SIG-M5 treated with dmso at 0.1 percent for 504 hours (cell line): ENCODE results near the gene ALCAM.

Experiments used
- DNase-seq: peaks from one replicate; lab custom pipeline; 2025; ENCODE audit not compliant: unreplicated experiment; lab: John Stamatoyannopoulos, UW

The ALCAM gene

GRCh38 chr3:105355408-105356061 lies 11.2 kb upstream of the ALCAM start:
- DNase-seq: no peak

DNA sequence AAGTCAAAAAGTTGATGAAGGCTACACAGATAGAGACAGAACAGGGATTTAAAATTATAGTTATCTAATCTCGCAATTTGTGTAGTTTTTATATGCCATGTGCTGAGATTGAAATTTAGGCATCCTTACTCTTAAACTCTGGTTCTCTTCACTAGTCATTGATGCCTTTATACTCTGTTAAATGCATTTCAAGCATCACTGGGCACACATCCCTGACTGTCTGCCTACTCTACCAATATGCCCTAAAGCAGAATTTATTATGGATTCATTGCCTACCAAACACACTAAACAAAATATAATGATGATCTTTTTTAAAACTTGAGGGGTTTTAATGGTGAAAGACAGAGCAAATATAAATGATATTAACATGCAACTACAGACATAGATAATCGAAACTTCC lies 10.3 kb upstream of the ALCAM start:
- no peak for DNase-seq

- DNase-seq: no peak
These were observed 9.7 kb upstream of the ALCAM start for GRCh38 chr3:105356988-105357387.

DNA sequence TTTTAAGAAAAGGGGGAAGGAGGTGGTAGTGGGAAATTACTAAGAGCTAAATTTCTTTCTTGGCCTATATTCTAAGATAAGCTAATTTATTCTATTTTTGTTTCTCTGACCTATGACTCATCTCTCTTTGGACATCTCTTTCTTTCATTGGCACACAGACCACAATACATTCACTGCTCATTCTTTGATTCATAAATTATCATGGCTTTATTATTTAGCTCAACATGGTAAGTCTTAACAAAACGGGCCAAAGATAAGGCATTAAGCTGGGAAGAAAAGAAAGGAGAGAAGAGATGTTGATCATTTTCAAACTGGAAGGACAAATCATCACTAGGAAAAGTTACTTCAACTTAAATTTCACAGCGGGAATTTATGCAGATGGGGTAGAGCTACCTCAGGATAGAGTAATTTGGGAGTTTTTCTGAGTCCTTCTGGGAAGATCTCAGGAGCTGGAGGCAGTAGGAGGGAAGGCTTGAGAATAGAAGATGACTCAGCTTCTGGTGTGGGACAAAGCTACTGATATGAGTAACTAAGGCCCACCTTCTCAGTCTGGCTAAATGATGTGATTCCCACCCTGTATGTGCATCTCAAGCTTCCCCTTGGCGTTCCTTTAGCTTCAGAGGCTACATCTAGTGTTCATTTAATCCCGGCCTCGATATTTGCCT lies 7.5 kb upstream of the ALCAM start:
- DNase-seq: peak; percentile 15

GRCh38 chr3:105360003-105360402 lies 6.7 kb upstream of the ALCAM start:
- no peak for DNase-seq

GRCh38 chr3:105362021-105362665 lies 4.6 kb upstream of the ALCAM start:
- no peak for DNase-seq

GRCh38 chr3:105364128-105364527 lies 2.6 kb upstream of the ALCAM start:
- no peak for DNase-seq

DNA sequence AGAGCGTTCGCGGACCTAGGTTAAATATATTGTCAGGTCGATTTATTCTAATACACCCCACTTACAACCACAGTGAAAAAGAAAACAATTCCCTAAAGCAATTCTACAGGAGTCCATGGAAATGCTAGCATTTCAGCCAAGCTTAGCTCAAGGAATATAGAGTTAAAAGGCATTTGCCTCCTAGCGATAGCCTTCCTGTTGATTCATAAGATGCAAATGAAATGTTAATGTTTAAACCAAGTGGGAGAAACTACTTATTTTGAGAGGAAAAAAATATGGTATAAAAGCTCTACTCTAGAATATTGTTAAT lies 1.7 kb upstream of the ALCAM start:
- no peak for DNase-seq

DNA sequence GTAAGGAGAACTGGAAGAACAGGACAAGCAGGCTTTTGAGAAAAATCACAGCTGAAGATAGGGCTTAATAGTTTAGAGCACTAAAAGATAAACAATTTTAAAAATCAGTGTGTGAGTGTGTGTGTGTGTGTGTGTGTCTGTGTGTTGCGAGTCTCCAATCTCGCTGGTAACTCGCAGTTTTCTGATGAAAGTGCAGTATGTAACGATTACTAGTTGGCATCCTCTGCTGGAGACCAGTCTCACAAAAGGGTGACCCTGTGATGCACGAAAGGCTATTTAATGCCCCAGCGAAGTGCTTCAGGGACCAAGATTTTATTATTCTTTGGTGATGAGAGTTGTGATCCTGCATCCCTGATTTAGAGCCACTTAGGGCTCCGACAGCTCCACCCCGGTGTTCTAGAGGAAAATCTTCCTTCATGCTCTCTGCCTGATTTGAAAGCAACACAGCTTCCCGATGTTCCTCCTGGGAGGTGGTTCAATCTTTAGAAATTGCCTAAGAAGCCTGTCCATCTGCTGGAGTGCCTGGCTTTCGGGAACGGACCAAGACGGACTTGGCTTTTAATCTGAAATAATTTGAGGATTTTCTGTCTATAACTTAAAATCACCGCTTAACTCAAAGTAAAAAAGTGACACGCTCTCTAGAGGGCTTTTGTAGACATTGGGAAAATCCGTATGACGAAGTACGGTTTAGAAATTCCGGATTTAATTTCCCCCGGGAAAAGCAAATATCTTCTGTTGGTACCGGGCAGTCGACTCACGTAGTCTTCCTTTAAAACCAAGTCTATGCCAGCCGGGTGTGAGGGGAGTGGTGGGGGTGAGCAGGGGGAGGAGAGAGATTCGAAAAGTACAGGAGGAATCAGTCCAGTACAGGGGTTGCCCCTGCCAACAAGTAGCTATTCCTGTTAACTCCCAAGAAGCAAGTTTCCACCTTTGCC lies 1.1 kb upstream of the ALCAM start:
- DNase-seq: no peak

GRCh38 chr3:105367063-105367405 lies 325 bp downstream of the ALCAM start:
- peak; percentile 27 for DNase-seq

DNA sequence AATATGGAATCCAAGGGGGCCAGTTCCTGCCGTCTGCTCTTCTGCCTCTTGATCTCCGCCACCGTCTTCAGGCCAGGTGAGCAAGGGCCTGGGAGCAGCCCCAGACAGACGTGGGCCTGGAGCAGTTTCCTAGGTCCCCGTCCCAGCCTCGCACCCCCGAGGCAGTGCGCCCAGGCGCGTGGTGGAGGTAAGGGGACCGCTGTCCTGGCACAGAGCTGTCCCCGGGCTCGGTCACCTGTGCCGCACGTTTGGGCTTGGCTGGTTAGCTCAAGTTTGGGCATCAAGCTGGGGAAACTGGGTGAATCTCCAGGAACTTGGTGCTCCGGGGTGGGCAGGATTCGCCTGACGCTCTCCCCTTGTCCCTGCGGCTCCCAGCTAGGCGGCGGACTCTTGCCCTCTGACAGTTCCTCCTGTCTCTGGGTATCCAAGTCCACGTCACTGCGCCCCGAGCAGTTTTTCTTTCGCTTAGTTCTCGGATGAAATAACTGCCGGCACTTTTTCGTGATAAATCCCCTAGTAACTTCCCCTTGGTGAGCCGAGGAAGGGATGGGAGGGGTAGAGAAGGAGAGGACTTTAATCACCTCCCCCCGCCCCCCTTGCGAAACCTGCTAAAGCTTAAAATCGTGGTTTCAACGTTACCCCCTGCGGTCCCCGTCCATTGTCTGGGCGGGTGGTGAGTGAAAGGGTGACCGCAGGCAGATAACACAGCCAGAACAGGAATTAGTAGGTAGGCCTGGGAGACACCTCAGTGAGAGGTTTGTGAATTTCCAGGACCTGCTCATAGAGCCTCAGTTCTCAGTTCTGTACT lies 901 bp downstream of the ALCAM start:
- DNase-seq: peak; percentile 98

GRCh38 chr3:105368566-105369499 lies 2.1 kb downstream of the ALCAM start:
- DNase-seq: peak; percentile 90

DNA sequence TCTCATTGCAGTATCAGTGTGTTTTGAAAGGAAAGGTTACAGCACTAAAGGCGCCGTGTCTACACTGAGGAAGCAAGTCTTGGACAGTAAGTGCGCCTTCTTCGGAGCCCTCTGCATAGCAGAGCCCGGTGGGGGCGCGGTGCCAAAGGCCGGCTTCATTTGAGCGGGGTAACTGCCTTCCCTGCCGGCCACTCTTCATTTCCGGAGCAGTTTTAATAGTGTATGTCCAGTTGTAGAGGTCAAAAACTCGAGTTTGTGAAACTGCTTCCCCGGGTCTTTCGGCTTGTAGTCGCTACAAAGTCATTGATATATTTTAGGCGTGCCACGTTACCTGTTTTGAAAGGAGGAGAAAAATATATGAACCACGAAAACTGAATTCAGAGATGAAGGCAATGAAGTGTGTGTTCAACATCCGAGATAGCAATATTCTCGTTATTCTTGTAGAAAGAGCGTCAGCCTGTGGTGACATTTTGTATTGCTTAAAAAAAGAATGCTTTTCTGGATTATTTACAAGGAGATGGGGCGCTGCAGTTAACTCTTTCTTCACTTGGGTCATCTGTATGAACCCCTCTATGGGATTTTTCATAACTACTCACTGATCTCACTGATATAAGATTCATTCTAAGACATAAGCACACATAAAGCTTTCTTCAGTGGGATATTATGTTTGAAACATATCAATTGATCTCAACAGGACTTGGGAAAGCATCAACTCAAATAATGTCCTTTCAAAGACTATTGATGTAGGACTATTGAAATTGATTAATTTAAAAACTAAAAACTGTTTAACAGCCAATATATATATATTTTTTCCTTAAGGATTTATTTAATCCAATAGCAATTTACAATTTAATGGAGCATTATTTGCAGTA lies 3.0 kb downstream of the ALCAM start:
- peak; percentile 87 for DNase-seq

DNA sequence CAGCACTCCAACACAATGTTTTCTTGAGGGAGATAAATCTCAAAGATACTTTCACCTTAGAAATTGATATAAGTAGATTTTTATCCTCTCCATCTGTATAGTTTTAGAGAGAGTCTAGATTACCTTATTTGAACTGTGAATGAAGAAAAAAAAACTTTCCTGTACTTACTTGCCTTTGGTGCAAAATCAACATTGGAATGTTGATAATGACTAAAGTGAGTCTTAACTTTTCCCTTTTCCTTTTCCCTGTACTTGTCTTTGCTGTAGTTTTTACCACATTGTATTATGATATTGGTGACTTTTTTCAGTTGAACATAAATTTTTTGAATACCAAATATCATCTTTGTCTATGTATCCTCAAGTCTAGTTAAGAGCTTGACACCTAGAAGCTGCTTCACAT lies 6.7 kb downstream of the ALCAM start:
- no peak for DNase-seq

DNA sequence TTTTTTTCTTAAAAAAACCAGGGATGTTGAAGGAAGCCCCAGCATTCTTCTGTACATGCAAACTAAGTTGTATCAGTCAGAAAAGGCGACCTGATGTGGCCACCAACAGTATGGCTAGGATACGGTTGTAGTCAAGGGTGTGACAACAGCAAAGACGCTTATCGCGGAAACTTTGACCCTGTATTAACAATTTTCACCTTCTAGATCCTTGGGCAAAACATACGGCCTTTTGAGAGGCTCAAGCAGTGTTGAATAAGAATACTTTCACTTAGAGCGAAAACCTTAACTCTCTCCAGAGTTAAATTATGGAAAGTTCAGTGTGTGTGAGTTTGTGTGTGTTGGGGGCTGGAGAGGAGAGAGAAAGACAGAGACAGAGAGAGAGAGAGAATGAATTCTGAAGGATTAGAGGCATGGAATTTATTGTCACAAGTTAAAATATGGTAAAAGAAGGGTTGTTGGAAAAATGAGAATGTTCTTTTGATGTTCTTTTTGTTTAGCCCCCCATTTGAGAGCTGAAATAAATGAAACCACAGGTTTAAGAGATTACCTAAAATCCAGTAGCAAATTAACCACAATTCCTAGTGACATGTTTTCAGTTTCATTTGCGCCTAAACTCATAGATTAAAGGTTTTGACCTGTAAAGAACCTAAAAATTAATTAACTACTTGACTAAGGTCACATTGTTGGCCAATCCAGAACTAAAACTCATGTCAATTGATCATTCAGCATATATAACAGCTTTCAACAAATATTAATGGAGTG lies 9.2 kb downstream of the ALCAM start:
- no peak for DNase-seq

DNA sequence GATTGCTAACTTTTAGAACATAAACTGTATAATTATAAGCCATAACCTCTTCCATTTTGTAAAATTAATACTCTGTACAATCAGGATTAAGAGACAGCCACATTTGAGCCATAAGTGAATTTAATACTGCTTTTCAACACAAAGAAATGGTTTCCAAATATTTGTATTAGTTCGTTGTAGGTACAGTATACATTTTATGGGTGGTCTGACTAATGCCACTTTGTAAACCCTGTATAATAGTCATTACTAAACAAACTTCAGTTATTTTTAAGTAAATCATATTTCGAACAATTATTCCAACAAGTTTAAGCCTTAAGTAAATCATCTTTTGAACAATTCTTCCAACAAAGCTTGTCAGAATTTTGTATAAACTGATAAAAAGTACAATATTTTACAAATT lies 11.0 kb downstream of the ALCAM start:
- DNase-seq: no peak

DNA sequence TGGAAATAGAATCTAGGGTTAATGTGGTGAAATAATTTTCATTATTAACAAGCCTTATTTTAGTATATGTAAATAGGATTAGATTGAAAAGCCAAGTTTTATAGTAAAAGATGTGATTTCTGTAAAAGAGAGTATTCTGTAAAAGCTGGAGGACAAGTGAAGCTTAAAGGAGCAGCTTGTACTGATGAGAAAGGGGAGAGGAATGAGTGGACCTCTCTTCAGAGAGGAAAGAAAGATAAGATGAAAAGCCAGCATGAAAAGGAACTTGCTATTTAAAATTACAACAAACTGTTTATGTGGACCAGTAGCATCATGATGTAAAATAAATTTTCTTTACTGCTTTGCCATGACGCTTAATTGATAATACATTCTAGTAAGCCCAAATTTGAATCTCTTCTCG lies 18.5 kb downstream of the ALCAM start:
- DNase-seq: no peak
